GM18861 (cell line): Measurements from ENCODE around the gene EPN3.

Experiments
- ATAC-seq: cut with Tn5 transposase; IDR thresholded peaks from one replicate; pipeline ENCODE4 v1.9.1; 2021; ENCODE audit not compliant: unreplicated experiment

The EPN3 gene

DNA sequence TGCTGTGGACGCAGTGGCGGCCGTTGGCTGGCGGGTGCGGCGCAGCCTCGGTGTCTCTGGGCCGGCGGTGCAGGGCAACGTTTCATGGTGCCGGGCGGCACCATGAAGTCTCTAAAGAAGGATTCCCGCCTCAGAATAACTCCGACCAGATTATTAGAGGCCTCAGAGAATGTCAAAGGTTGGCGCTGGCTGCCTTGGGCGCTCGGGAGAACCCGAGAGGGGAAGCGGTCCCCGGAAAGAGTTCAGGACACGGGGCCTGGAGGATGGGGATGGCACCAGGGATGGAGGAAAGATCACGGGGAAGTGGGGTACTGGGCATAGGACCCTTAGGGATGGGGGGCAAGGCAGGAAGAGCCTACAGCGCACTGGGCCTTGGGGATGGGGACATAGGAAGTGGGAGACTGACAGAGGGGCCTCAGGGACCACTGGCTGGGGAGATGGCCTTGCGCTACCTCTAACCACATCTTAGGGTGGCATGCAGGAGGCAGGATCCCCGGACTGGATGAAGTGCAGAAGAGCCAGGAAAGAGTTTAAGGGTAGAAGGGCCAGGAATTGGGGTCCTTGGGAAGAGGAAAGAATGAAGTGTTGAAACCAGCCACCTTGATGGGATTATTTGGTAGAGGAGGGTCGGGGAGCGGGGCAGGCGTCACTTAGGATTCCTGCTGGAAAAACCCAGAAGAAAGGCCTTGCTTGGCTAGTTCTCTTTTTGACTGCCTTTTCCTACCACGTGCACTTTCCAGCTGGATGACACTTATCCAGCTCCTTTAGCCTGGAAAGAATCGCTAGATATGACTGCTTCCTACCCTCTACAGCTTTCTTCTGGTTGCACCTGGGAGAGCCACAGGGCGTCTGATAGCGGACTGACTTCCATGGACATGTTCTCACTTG lies 23.7 kb upstream of the EPN3 start:
- ATAC-seq: no peak

DNA sequence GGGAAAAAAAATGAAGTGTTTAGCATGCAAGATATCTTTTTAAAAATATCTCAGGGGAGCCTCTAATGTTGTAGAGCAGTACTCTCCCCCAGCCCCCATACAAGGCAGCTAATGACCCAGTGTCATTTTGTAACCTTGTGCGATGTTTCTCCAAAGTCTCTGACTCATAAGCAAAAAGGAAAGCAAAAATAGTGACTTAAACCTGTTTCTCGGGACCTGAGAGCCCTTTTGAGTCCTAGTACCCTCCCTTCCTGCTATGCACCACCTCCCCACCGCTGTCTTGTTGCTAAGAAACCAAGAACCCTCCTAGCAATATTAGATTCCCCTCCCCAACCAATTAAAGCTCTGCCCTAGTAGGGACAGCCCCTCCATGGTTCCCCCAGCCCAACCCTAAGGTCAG lies 21.5 kb upstream of the EPN3 start:
- ATAC-seq: peak; percentile 90

DNA sequence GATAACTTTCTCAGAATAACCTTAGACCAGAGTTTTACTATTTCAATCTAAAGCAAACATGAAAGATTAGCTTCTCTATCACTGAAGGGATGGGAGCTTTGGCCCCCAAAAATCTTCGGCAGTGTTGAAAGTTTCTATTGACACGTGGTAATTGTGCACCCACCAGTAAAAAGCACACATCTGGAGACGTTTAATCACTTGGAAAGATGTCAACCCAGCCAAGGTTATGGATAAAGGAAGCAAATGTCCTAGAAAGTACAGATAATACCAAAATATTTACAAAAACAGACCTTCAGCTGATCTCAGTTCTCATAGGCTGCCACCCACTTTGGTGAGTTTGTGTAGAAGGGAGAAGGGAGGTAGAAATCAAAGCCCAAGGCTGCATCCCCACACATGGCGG lies 19.0 kb upstream of the EPN3 start:
- ATAC-seq: no peak

DNA sequence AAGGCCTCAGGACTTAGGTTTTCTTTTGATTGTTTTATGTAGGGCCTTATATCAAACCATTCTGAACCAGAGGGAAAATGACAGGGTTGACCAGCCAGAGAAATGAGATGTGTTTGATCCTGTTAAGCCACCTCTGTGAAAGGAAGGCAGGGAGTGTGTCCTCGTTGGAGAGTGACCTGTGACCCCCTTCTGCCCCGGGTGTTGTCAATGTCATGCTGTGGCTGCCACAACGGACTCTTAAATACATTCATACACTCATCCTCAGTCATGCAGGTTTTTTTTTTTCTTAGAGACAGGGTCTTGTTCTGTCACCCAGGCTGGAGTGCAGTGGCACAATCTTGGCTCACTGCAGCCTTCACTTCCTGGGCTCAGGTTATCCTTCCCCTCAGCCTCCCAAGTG lies 18.1 kb upstream of the EPN3 start:
- no peak for ATAC-seq

DNA sequence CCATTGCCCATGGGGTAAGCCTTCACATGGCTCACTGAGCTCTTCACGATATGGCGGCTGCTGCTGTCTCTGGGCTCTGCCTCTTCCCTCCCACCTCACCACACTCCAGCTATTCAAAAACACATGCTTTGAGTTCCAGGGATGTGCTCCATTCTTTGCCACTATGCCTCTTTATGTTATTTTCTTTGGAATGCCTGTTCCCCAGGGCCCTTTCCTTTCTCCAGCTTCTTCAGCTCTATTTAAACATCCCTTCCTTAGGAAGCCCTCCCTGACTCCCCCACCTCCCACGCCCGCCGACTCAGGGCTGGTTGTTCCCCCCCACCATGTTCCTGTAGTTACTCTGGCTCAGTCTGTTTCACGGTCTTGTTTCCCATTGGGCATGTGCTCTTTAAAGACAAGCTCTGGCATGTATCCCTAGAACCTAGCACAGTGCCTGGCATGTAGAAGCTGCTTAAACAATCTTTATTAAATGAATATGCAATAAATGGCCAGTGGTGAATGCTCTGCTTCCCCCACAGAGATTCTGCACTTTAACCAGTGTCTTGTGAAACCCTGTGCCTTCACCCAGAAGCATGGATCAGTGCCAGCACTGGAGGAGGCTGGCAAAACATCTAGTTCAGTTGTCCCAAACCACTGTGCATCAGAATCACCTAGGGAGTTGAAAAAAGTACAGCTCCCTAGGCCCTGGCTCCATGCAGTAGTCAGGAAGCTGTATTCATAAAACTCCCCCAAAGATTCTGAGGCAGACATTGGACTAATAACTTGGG lies 17.4 kb upstream of the EPN3 start:
- ATAC-seq: no peak

DNA sequence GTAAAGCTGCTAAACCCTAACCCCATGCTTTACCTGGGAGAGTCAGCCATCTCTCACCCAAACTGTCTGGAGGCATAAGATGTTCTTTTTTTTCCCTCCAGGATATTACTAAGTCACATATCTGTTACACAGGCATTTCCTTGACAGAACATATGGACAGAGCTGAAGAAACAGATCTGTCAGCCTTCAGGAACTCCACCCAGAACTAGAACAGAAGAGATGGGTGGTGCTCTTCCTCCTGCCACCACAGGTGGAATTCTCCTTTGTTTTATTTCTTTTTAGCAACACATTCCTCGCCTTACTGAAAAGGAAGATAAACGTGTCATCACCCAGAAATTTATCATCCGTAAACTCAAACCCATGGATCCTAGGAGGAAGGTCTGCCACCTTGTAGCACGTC lies 15.5 kb upstream of the EPN3 start:
- ATAC-seq: no peak

DNA sequence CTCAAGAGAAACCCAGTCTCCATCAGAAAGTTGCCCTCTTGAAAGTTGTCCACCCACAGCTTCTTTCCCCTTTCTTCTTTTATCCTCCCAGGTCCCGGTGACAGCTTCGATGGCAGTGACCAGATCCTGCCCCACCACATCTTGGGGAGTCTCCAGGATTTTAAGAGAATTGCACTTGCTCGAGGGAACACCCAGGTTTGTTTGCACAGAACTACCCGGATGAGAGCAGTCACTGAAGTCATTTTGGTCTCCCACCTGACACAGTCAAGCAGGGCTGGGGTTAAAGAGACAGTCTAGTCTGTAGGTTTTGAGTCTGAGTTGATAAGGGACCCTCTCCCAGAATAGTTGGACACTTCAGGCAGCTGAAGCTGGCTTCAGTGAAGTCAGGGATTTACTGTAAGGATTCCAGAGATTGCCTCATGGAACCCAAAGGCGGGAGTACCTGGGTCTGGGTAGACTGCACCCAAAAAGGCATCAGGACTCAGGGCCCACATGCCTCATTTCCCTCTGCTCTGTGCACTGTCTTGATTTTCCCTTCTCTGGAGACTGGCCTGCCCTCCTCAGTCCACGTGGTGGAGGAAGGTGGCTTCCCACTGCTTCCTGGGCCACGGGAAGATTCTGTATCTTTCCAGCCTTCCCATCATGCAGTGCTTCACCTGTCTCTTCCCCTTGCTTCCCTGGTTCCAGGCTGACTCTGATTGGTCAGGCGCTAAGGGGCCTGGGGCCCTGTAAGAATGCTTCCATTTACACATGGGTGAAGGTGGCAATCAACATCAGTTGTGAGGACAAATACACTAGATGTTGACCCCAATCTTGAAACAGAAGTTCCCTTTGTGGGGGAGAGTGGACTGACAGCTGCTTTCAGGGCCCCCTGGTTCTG lies 14.8 kb upstream of the EPN3 start:
- no peak for ATAC-seq

DNA sequence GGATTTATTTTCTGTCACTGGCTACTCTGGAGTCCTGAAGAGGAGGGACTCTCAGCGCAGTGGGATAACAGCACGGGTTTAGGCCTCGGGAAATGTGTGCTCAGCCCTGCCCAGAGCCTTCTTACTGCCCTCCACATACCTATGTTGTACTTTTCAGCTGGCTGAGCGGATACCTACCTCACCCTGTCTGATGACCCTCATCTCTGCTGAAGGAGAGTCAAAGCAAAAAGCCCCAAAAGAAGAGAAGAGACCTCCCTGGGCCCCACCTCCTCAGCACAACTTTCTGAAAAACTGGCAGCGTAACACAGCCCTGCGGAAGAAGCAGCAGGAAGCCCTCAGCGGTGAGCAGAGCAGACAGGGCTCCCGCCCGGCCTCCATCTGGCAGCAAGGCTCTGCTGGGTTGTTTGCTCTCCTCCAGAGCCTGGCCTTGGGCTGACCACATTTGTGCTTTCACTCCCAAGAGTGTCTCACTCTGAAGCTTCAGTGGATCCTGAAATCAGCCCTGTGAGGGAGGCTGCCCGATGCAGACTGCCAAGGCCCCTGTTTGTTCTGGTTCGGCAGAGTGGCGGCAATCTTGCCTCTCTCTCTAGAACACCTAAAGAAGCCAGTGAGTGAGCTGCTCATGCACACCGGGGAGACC lies 14.0 kb upstream of the EPN3 start:
- no peak for ATAC-seq

DNA sequence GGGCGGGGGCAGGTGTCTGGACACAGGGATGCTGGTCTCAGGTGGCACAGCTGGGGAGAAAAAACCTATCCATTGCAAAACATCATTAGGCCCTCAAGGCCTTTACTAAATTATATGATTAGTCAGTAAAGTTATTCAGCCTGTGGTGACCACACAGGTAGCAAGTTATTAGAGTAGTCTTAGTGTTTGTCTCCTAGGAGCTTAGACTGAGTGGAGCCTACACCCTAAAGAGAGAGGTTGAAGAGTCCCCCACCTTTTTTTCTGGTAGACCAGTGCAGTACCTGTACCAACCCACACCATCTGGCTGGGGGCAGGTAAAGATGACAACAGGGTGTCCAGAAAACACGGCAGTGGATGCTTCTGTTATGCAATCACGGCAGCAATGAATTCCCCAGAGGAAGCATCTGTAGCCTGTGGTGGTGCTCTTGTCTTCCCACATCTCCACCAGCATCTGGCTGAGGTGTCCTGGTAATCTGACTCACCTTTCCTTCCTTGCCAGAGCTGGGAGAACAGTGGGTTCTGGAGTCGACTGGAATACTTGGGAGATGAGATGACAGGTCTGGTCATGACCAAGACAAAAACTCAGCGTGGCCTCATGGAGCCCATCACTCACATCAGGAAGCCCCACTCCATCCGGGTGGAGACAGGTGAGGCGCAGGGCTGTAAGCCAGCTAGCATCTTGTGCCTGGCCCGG lies 13.2 kb upstream of the EPN3 start:
- no peak for ATAC-seq

DNA sequence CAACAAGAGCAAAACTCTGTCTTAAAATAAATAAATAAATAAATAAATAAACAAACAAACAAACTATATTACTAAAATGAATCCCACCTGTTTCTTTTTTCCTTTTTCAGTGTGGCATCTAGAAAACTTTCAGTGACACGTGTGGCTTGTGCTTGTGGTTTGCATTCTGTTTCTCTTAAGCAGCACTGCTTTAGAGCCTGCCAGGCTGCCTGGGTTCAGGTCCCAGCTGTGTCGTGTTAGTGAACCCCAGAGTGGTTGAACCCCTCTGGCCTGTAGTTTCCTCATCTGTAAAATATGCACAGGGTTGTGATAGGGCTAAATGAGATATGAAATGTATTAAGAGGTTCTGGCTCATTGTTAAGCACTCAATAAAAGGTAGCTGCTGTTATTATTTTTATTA lies 12.1 kb upstream of the EPN3 start:
- no peak for ATAC-seq

DNA sequence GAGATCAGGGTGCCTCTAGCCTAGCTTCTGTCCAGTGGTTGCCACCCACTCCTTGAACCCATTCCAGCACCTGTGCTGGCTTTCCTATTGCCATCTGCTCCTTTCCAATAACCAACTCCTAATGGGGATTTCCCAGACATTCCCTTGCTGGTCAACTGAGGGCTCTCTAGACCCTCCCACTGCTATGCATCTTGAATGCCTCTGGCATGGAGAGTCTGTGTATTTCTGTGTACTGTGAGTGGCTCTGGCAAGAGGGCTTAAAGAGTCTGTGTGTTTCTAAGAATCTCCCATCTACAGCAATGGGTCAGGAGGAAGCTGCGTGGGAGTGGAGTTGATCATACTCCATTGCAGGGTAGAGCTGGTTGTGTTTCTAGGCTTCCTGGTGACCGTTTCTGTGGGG lies 11.0 kb upstream of the EPN3 start:
- no peak for ATAC-seq

DNA sequence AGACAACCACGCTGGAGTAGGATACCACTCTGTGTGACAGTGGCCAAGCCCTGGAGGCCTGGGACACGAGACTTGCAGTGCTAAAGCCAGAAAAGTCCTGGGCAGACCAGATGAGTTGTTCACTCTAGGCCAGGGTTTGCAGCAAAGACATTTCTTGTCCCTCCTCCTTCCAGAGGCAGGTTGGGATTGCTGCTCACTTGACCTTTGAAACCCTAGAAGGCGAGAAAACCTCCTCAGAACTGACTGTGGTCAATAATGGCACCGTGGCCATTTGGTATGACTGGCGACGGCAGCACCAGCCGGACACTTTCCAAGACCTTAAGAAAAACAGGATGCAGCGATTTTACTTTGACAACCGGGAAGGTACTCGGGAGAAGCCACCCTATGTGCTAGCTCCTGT lies 9.8 kb upstream of the EPN3 start:
- ATAC-seq: no peak

DNA sequence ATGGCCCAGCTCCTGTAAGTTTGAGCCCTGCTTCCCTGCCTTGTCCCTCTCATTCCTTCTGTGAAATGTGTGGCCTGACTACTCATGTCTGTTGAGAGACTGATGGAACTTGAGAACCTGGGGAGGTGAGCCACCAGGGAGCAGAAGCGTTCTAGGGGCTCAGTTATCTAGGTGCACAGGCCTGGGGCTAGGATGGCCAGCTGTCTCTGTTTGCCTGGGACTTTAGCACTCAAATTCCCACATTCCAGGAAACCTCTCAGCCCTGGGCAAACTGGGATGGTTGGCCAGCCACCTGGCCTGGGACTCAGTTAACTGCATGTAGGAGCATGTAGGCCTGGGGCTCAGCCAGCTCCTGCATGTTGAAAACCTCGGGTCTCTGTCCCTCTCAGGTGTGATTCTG lies 9.3 kb upstream of the EPN3 start:
- ATAC-seq: no peak

DNA sequence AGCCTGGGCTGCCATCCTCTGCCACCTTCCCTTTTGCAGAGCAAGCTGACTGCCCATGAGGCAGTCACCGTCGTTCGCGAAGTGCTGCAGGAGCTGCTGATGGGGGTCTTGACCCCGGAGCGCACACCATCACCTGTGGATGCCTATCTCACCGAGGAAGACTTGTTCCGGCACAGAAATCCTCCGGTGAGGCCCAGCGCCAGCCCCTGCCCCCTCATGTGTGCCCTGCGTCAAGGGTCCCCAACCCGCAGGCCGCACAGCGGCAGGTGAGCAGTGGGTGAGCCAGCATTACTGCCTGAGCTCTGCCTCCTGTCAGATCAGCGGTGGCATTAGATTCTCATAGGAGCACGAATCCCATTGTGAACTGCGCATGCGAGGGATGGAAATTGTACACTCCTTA lies 7.7 kb upstream of the EPN3 start:
- no peak for ATAC-seq

DNA sequence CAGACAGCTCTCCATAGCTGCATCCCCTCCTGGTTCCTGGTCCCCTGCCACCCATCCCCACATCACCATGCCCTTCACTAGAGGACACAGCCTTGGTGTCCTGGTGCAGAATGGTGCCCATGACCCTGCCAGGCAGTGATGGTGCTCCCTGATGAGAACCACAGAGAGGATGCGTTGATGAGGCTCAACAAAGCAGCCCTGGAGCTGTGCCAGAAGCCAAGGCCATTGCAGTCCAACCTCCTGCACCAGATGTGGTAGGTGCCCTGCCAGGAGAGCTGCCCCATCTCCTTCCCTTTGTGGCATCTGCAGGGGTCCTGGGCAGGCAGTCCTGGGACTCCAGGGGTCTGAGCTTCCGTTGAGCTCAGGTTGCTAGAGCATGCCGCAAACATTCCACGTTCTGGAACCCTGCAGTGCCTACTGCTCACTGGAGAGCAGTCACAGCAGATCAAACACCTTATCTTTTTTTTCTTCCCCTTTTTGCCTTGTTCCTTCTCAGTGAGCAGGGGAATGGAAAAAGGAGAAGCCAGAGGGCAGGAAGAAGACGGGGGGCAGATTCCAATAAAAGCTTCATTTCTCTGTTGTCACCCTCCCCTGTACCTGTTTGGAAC lies 5.3 kb upstream of the EPN3 start:
- ATAC-seq: no peak

DNA sequence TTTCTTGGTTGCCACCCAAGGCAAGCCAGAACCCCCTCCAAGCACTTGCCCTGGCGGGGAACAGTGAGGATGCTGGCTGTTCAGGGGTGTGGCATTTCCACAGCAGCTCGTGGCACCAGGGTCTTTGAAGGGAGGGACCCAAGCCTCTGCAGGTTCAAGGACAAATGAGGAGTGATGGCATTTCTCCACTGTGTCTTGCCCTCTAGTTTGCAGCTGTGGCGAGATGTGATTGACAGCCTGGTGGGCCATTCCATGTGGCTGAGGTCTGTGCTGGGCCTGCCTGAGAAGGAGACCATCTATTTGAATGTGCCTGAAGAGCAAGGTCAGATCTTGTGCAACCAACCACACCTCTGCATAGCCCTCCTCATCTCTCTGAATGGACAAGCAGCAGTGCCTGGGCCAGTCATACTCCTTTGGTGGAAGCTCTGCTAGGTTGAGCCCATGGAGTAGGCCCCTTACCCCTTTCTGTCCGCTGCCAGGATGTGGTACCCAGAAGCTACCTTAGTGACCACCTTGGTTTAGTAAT lies 4.5 kb upstream of the EPN3 start:
- ATAC-seq: no peak

DNA sequence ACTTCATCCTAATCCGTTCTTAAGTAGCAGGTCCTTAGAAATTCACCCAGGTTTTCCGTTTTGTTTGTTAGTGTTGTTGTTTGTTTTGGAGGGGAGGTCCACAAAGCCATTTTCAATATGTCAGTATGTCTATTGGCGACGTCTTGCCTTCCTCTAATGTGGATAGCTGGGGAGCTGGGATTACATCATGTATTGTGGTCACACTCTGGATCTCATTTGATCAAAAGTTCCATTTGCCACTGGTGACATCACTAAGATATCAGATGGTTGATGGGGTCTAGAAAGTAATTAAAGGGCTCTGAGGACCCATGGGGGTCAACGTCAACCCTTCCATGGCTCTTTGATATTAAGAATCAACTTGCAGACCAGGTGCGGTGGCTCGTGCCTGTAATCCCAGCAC lies 2.7 kb upstream of the EPN3 start:
- ATAC-seq: no peak

DNA sequence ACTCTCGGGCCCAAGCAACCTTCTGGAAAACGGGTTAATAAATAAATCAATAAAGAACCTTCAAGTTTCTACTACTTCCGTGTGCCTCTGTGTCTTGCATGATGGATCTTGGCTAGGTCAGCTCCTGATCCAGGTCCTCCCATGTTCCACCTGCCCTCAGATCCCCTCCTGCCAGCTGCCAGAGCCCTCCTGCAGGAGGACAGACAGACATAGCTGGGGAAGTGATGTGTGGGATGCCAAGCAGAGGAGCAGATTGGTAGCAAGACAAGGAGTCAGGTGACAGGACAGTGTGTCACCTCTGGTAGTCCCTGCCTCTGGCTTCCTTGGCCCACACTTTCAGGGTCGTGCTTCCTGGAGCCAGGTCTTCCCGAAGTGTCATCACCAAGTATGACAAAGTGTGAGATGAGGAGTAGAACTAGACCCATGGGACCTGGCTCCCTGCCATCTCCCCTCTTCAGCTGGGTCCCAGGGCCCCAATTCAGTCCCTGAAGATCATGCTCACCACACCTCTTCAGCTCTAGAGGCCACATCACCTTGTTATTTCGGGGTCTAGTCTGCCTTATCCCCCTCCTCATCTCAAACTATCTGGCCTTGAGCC lies 1.0 kb upstream of the EPN3 start:
- no peak for ATAC-seq

DNA sequence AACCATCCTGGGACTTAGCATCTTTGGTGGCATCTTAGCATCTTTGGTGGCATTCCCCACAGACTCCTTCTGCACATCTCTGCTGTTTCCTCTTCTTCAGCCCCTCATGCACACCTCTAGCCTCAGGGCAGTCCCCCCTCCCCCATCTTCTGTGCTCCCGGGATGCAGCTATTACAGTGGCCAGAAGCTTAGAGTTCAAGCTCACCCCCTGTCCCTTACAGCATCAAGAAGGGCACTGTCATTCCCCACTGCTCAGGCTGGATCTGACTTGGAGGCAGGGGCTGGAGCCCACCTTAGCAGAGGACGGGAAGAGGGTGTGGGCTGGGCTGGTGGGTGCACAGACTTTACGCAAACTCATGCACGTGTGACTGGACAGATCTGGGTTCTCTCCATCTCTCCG lies 650 bp downstream of the EPN3 start:
- ATAC-seq: no peak
